B cell (primary cell): Measurements from ENCODE around the gene CR1. TPM values are rescaled to one million over a fixed set of nuclear protein-coding genes. Genes with fewer than 3 reads are reported as not detected.

Source experiments
- ATAC-seq: fragments of 200-7000 bp; cut with Tn5 transposase; one replicate; pipeline ENCODE4 v1.10.0; 2021; ENCODE audit warnings: low read depth, mild to moderate bottlenecking, moderate number of reproducible peaks, moderate library complexity
- CTCF ChIA-PET: fragments of 350-600 bp; sonication (Branson Sonifier 250); formaldehyde crosslinking; loops from one replicate; lab custom pipeline; 2021; ENCODE audit warnings: antibody characterized with exemption, inconsistent platforms; lab: Charles Lee
- POLR2A ChIA-PET: fragments of 350-600 bp; sonication (Branson Sonifier 250); formaldehyde crosslinking; loops from one replicate; lab custom pipeline; 2021; ENCODE audit warnings: antibody characterized with exemption; lab: Charles Lee
- DNase-seq: peaks from one replicate; pipeline ENCODE4 v3.0.0; 2013
- H2AFZ ChIP-seq: 2 replicates; pipeline ENCODE4 v1.6.1; 2012; ENCODE audit warnings: mild to moderate bottlenecking, low read depth, low read length; ENCODE audit not compliant: insufficient read depth, poor library complexity, severe bottlenecking
- H3K27ac ChIP-seq, 2 donors: 1 replicate in 1 of 2; 2 replicates in 1 of 2; pipeline ENCODE4 v1.5.1; 2012 to 2013; ENCODE audit warnings: low read length in 2 of 2, mild to moderate bottlenecking in 2 of 2, moderate library complexity in 1 of 2
- H3K27me3 ChIP-seq, 4 experiments: fragments of 200-600 bp in 1 of 4; sonication (generic) in 1 of 4; replicated peaks in 1 of 4; 1 replicate in 2 of 4; 2 replicates in 2 of 4; pipeline versions ENCODE4 v1.6.1 to v1.7.0; 2013 to 2016; ENCODE audit warnings: low read length in 3 of 4, mild to moderate bottlenecking in 2 of 4, mixed read lengths in 1 of 4, moderate library complexity in 1 of 4; ENCODE audit not compliant: insufficient read depth in 4 of 4, control insufficient read depth in 3 of 4; ENCODE audit errors: control extremely low read depth in 1 of 4
- H3K36me3 ChIP-seq, 2 experiments: replicated peaks in 1 of 2; 1 replicate in 1 of 2; 2 replicates in 1 of 2; pipeline versions ENCODE4 v1.6.1 to v1.7.1; 2013; ENCODE audit warnings: low read length in 1 of 2; ENCODE audit not compliant: insufficient read depth in 2 of 2, control insufficient read depth in 1 of 2; ENCODE audit errors: control extremely low read depth in 1 of 2, extremely low read depth in 1 of 2
- H3K4me1 ChIP-seq, 2 donors: fragments of 200-600 bp in 1 of 2; sonication (generic) in 1 of 2; 1 replicate in 1 of 2; 2 replicates in 1 of 2; pipeline versions ENCODE4 v1.5.1 to v1.6.1; 2013 to 2017; ENCODE audit warnings: low read length in 2 of 2; ENCODE audit not compliant: control insufficient read depth in 2 of 2, insufficient read depth in 2 of 2
- H3K4me2 ChIP-seq: replicated peaks from 2 replicates; pipeline ENCODE3; 2012; ENCODE audit warnings: mild to moderate bottlenecking, low read depth, low read length; ENCODE audit not compliant: poor library complexity, severe bottlenecking
- H3K4me3 ChIP-seq, 5 experiments: fragments of 200-600 bp in 1 of 5; sonication (generic) in 1 of 5; 1 replicate in 3 of 5; 2 replicates in 2 of 5; pipeline versions ENCODE4 v1.5.1 to v1.7.0; 2011 to 2016; ENCODE audit warnings: low read length in 4 of 5, mild to moderate bottlenecking in 4 of 5, low read depth in 2 of 5, control low read depth in 1 of 5, moderate library complexity in 1 of 5; ENCODE audit not compliant: insufficient read depth in 1 of 5; ENCODE audit errors: control extremely low read depth in 1 of 5, extremely low read depth in 1 of 5
- H3K79me2 ChIP-seq: fragments of 200-600 bp; sonication (generic); one replicate; pipeline ENCODE4 v1.6.0; 2016; ENCODE audit warnings: low read length; ENCODE audit not compliant: control insufficient read depth, insufficient read depth
- H3K9ac ChIP-seq: fragments of 200-600 bp; sonication (generic); 2 replicates; pipeline ENCODE4 v1.6.1; 2017; ENCODE audit warnings: mild to moderate bottlenecking, low read length, moderate library complexity
- H3K9me3 ChIP-seq, 3 donors: one replicate each; pipeline versions ENCODE4 v1.6.1 to v1.7.1; 2013; ENCODE audit warnings: low read length in 2 of 3; ENCODE audit not compliant: control insufficient read depth in 2 of 3, insufficient read depth in 1 of 3; ENCODE audit errors: control extremely low read depth in 1 of 3
- H4K20me1 ChIP-seq: 2 replicates; pipeline ENCODE4 v1.6.0; 2012; ENCODE audit warnings: mild to moderate bottlenecking, low read length; ENCODE audit not compliant: insufficient read depth, control insufficient read depth, poor library complexity, severe bottlenecking
- H3K27ac Mint-ChIP-seq: one replicate; pipeline ENCODE4 v1.8.0; 2021; ENCODE audit warnings: mixed read lengths
- H3K27me3 Mint-ChIP-seq: one replicate; pipeline ENCODE4 v1.8.0; 2021; ENCODE audit warnings: mixed read lengths
- H3K4me1 Mint-ChIP-seq: one replicate; pipeline ENCODE4 v1.8.0; 2021; ENCODE audit warnings: mixed read lengths
- H3K4me3 Mint-ChIP-seq: one replicate; pipeline ENCODE4 v1.8.0; 2021; ENCODE audit warnings: mixed read lengths
- H3K9me3 Mint-ChIP-seq: one replicate; pipeline ENCODE4 v1.8.0; 2022; ENCODE audit warnings: mixed read lengths; ENCODE audit not compliant: insufficient read depth
- EZH2 ChIP-seq: IDR thresholded peaks from 2 replicates; pipeline ENCODE4 v1.6.1; 2012; ENCODE audit warnings: borderline replicate concordance, low read depth, mild to moderate bottlenecking, moderate library complexity, low read length; ENCODE audit not compliant: insufficient read depth, poor library complexity, severe bottlenecking
- whole genome bisulfite sequencing: methylation state at CpG from one replicate; pipeline ENCODE4 v1.1.5; 2013; ENCODE audit warnings: missing lambda C conversion rate; ENCODE audit not compliant: insufficient coverage; 5-methylcytosine and 5-hydroxymethylcytosine counted together
- intact Hi-C: fragments of 100-400 bp; cut with micrococcal nuclease; formaldehyde crosslinking; loops from one replicate; pipeline ENCODE4 v1.10.0; 2022
- polyA plus RNA-seq: library from polyadenylated mRNA; depleted of rRNA; stranded (reverse); fragments of >200 nt; gene quantifications from 2 replicates; pipeline ENCODE4 v1.2.3, GENCODE V29; 2012
- total RNA-seq, 2 donors: library from RNA; stranded (reverse); fragments of 120-200 nt in 1 of 2; gene quantifications; 1 replicate in 1 of 2; 2 replicates in 1 of 2; pipeline versions ENCODE4 v1.2.3 to v1.2.4, GENCODE V29; 2013 to 2022
- TF ChIP-seq, protein P1 (sequence below): fragments of 200-600 bp; IDR thresholded peaks from one replicate; pipeline ENCODE4 v1.8.0; 2022; ENCODE audit warnings: antibody characterized with exemption, mild to moderate bottlenecking

Gene CR1
- total and polyA plus RNA-seq, 2 donors (not counting 1 experiment from before 2014, with no cell fraction given), result 26.4 to 36.7 TPM

DNA sequence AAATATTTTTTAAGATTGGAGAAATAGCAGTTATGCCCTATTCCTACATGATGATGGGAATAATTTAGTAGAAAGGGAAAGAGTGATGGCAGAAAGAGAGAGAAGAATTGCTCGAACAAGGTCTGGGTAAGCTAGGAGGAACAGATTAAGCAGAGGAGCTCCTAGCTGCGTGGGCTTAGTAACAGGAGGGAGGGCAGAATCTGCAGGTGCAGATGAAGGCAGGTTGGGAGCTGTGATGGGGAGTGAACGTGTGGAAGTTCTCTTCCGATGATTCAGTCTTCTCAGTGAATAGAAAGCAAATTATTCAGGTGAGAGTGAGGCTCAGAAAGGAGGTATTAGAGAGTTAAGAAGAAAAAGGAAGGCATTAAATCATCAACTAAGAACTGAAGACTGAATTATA lies 8.3 kb upstream of the CR1 start:
- Mint-ChIP-seq H3K4me3 (no peak overlapping the region), H3K27ac (peak overlapping the region; percentile 54), H3K27me3 (no peaks in the 10 kb centered on the region), H3K4me1 (no peaks in the 10 kb centered on the region), H3K9me3 (no peaks in the 10 kb centered on the region)
- H3K27me3 ChIP-seq, result no peaks in the 10 kb centered on the region
- ATAC-seq (no peak), DNase-seq (no peak)
- no peak overlapping the region for H2AFZ ChIP-seq
- intact Hi-C loops, result no loop called here
- H3K9me3 ChIP-seq, result no peaks in the 10 kb centered on the region
- TF ChIP-seq, protein P1, sequence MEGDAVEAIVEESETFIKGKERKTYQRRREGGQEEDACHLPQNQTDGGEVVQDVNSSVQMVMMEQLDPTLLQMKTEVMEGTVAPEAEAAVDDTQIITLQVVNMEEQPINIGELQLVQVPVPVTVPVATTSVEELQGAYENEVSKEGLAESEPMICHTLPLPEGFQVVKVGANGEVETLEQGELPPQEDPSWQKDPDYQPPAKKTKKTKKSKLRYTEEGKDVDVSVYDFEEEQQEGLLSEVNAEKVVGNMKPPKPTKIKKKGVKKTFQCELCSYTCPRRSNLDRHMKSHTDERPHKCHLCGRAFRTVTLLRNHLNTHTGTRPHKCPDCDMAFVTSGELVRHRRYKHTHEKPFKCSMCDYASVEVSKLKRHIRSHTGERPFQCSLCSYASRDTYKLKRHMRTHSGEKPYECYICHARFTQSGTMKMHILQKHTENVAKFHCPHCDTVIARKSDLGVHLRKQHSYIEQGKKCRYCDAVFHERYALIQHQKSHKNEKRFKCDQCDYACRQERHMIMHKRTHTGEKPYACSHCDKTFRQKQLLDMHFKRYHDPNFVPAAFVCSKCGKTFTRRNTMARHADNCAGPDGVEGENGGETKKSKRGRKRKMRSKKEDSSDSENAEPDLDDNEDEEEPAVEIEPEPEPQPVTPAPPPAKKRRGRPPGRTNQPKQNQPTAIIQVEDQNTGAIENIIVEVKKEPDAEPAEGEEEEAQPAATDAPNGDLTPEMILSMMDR, result no peak
- no peak for TF ChIP-seq EZH2
- 97% methylated on average over 4 of the region's 4 CpGs for WGBS
- no peaks in the 10 kb centered on the region for H4K20me1 ChIP-seq
- H3K4me2 ChIP-seq, result no peak overlapping the region
- peaks cover 20 to 47% of the 10 kb centered on the region in 2 experiments for H3K36me3 ChIP-seq
- H3K4me1 ChIP-seq, result peaks cover 0 to under 1% of the 10 kb centered on the region in 2 donors
- no peak overlapping the region for H3K9ac ChIP-seq
- H3K79me2 ChIP-seq, result no peaks in the 10 kb centered on the region
- no peak overlapping the region for H3K27ac ChIP-seq
- POLR2A ChIA-PET, result no interaction called here
- CTCF ChIA-PET, result interaction anchor here (0.8 to 2.5 kb wide), 5 partner anchors 9 to 74 kb away, joined by 3 to 12 read pairs (median 3); partner anchors contain the start of genes CR1 and CR2
- H3K4me3 ChIP-seq, result no peak overlapping the region

DNA sequence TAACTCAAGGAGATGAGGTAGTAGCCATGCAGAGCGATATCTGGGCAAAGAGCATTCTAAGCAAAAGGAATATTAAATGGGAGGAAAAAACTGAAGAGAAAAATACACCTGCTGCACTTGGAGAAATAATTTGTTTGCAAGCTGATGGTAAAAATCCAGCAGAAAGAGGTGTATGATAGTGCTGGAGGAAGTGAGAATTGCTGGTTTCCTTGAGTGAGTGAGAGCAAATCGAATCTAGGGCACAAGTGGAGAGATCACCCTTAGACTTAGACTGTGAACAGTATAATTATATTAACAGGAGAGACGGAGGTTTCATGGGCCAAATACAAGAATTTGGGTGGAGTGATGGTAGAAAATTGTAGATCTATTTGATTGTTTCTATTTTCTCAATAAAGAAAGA lies 2.7 kb upstream of the CR1 start:
- H3K9me3 ChIP-seq, result no peaks in the 10 kb centered on the region
- no peaks in the 10 kb centered on the region for H3K27me3 Mint-ChIP-seq
- peaks cover 27% of the 10 kb centered on the region for H3K79me2 ChIP-seq
- no peak overlapping the region for H3K27ac Mint-ChIP-seq
- 100% methylated on average over 1 of the region's 3 CpGs for WGBS
- H3K9ac ChIP-seq, result no peak overlapping the region
- H3K4me2 ChIP-seq, result peak overlapping the region; percentile 5
- no peaks in the 10 kb centered on the region for H3K9me3 Mint-ChIP-seq
- no peak overlapping the region for H3K4me3 ChIP-seq
- H3K27ac ChIP-seq, result no peak overlapping the region
- intact Hi-C loops, result no loop called here
- H3K4me1 Mint-ChIP-seq, result peaks cover 27% of the 10 kb centered on the region
- peaks cover 6 to 10% of the 10 kb centered on the region in 2 experiments for H3K36me3 ChIP-seq
- no peak for ATAC-seq
- H4K20me1 ChIP-seq, result no peaks in the 10 kb centered on the region
- peak; percentile 28 for DNase-seq
- TF ChIP-seq EZH2, result no peak
- TF ChIP-seq, protein P1, result no peak
- no peaks in the 10 kb centered on the region for H3K27me3 ChIP-seq
- ChIA-PET POLR2A (no interaction called here), CTCF (interaction anchor here (1.0 to 2.4 kb wide), 2 partner anchors 39 to 88 kb away, joined by 3 to 15 read pairs; partner anchors contain the start of gene CR2)
- H2AFZ ChIP-seq, result no peak overlapping the region
- H3K4me3 Mint-ChIP-seq, result no peak overlapping the region
- H3K4me1 ChIP-seq, result peaks cover 36 to 41% of the 10 kb centered on the region in 2 donors
